Hepatocyte (in vitro differentiated cells): Measurements from ENCODE around the gene NEU4.

ENCODE experiments used
- CTCF ChIP-seq: fragments of 200-600 bp; sonication (generic); IDR thresholded peaks from 2 replicates; pipeline ENCODE4 v1.5.1; 2016; ENCODE audit warnings: antibody characterized with exemption, mild to moderate bottlenecking; ENCODE audit not compliant: poor library complexity
- EZH2 ChIP-seq: fragments of 200-600 bp; sonication (generic); IDR thresholded peaks from 2 replicates; pipeline ENCODE4 v1.6.1; 2016; ENCODE audit warnings: antibody characterized with exemption, mild to moderate bottlenecking, borderline replicate concordance
- EZH2phosphoT487 ChIP-seq: fragments of 200-600 bp; sonication (generic); IDR thresholded peaks from one replicate; pipeline ENCODE4 v1.6.1; 2018; ENCODE audit warnings: antibody characterized with exemption, mild to moderate bottlenecking, low read depth, moderate library complexity; ENCODE audit not compliant: unreplicated experiment, severe bottlenecking

GRCh38 chr2:241855245-241855887 is 46.4 kb downstream of the NEU4 start:
- TF ChIP-seq CTCF = no peak
- TF ChIP-seq EZH2 = no peak
- TF ChIP-seq EZH2phosphoT487 = no peak
